IPS-NIHi7 (cell line): ENCODE results near the gene NUP188.
A peak's percentile ranks its signal among the peaks of the same experiment; 100 is the strongest.
"Not testable (repeated sequence)": the region's sequence is repeated elsewhere in the genome, so short reads cannot be mapped to it uniquely, and the experiment has no call there.

Source experiments
- DNase-seq: peaks from one replicate; pipeline ENCODE4 v3.0.0; 2012; ENCODE audit warnings: mixed read lengths; ENCODE audit errors: extremely low spot score

Gene NUP188

GRCh38 chr9:129028192-129028966, 80.9 kb downstream of the NUP188 start, which contains the start of gene SH3GLB2:
SH3GLB2 (minus strand) TSS chr9:129028331; CDS start chr9:129028154, 177 bp downstream.
- DNase-seq, result peak; percentile 97

- DNase-seq, result no peak
Observed at GRCh38 chr9:129030191-129030590, 82.7 kb downstream of the NUP188 start.

- DNase-seq, result no peak
Observed at GRCh38 chr9:129031514-129031913, 84.0 kb downstream of the NUP188 start.

- DNase-seq, result no peak
Observed at GRCh38 chr9:129032541-129033159, 85.2 kb downstream of the NUP188 start.

- DNase-seq, result no peak
Observed at GRCh38 chr9:129033216-129033615, 85.7 kb downstream of the NUP188 start.

- DNase-seq, result not testable (repeated sequence)
Observed at GRCh38 chr9:129035838-129036237, 88.3 kb downstream of the NUP188 start.

- peak; percentile 100 for DNase-seq
Observed at GRCh38 chr9:129036241-129036922, 88.9 kb downstream of the NUP188 start, which contains the start of gene MIGA2. MIGA2 (plus strand) TSS chr9:129036626; CDS start chr9:129040595, 3,969 bp downstream.

GRCh38 chr9:129036923-129037766, 89.6 kb downstream of the NUP188 start:
- DNase-seq, result peak; percentile 9

GRCh38 chr9:129037767-129038098, 90.2 kb downstream of the NUP188 start:
- DNase-seq, result no peak

- DNase-seq, result peak; percentile 5
Observed at GRCh38 chr9:129038109-129038852, 90.8 kb downstream of the NUP188 start.

GRCh38 chr9:129040113-129040643, 92.7 kb downstream of the NUP188 start:
- DNase-seq, result peak; percentile 2

- DNase-seq, result no peak
Observed at GRCh38 chr9:129042016-129042415, 94.5 kb downstream of the NUP188 start.

GRCh38 chr9:129052592-129052991, 105.1 kb downstream of the NUP188 start:
- DNase-seq, result no peak

- no peak for DNase-seq
Observed at GRCh38 chr9:129053020-129053419, 105.5 kb downstream of the NUP188 start.

- DNase-seq, result no peak
Observed at GRCh38 chr9:129054163-129054851, 106.8 kb downstream of the NUP188 start.
